Activated T-helper 17 cell treated with anti-CD3 and anti-CD28 coated beads, Interleukin-2, amount 50 U/mL, for 72 hours (primary cell): Measurements from ENCODE around the gene ITIH5. TPM values are rescaled to one million over a fixed set of nuclear protein-coding genes. Genes with fewer than 3 reads are reported as not detected.
"Not testable (repeated sequence)": the region's sequence is repeated elsewhere in the genome, so short reads cannot be mapped to it uniquely, and the experiment has no call there.

Experiments
- ATAC-seq: fragments of 150-1000 bp; cut with Tn5 transposase; replicated peaks from 2 replicates; pipeline ENCODE4 v1.10.0; 2021; ENCODE audit warnings: mild to moderate bottlenecking, moderate library complexity
- H3K27ac Mint-ChIP-seq: one replicate; pipeline ENCODE4 v1.8.0; 2022; ENCODE audit warnings: mixed read lengths
- H3K27me3 Mint-ChIP-seq: one replicate; pipeline ENCODE4 v1.8.0; 2022; ENCODE audit warnings: mixed read lengths
- H3K36me3 Mint-ChIP-seq: one replicate; pipeline ENCODE4 v1.8.0; 2022; ENCODE audit warnings: low read depth, mild to moderate bottlenecking, mixed read lengths
- H3K4me1 Mint-ChIP-seq: one replicate; pipeline ENCODE4 v1.8.0; 2022; ENCODE audit warnings: mixed read lengths
- H3K4me3 Mint-ChIP-seq: one replicate; pipeline ENCODE4 v1.8.0; 2022; ENCODE audit warnings: mild to moderate bottlenecking, mixed read lengths
- H3K9me3 Mint-ChIP-seq: one replicate; pipeline ENCODE4 v1.8.0; 2022; ENCODE audit warnings: mixed read lengths
- total RNA-seq, 2 donors: library from RNA; stranded (reverse); gene quantifications; one replicate each; pipeline ENCODE4 v1.2.3, GENCODE V29; 2022

The ITIH5 gene
- under 1 TPM in 1 of 2 donors, not detected in 1; 0.34 TPM for total RNA-seq

DNA sequence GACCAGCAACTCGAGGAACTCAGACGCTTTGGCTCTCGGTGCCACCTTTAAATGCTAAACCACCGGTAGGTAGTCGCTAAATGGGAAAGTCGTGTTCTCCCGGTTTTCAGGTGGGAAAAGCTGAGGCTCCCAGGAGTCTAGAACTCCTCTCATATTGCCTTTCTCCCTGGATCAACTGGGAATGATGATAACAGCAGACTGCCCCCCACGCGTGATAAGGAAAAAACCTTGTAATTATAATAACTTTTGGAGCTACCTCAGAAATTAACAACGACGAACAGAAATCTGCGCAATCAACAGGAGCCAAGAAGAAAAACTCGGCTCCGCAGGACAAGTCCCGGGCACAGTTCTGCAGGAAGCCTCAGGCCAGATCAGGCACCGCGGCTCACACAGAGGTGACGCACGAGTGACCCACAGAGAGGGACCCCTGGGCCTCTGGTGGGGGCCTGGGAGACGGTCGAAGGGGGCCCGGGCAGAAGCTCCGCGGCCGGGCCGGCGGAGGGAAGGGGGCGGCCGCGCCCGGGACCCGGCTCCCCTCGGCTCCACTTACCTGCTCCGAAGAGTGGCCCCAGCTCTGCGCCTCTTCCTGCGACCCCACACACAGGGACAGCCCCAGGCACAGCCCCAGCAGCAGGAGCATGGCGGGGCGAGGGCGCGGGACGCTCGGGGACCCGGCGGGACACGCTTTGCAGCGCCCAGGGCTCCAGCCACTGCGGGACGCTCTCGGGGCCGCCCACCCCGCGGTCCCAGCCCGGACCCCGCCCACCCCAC, at the start of gene ITIH5:
TSS of gene ITIH5 (minus strand) at position 714 of the 771 bp plus-strand sequence. CDS start at position 640, 74 bp downstream.
- Mint-ChIP-seq H3K27ac (no peak within 1 kb of the TSS), H3K4me1 (peaks cover 9% of the 10 kb centered on the region), H3K4me3 (peak within 1 kb of the TSS; percentile 68), H3K9me3 (no peaks in the 10 kb centered on the region), H3K36me3 (no peaks in the 10 kb centered on the region), H3K27me3 (peaks cover 45% of the 10 kb centered on the region)
- no peak for ATAC-seq

DNA sequence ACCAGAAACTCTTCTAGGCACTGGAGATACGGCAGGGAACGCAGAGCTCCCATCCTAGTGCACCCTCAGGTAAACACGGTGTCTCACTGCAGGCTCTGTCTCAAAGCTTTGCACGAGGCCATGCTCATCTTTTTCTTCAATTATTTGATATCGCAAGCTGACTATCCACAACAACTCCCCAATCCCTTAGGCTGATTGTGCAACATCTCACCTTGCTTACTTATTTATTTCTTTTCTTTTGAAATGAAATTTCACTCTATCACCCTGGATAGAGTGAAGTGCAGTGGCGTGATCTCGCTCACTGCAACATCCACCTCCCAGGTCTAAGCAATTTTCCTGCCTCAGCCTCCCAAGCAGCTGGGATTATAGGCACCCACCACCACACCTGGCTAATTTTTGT, 48.7 kb upstream of the ITIH5 start:
- peaks cover 18% of the 10 kb centered on the region for H3K27me3 Mint-ChIP-seq
- H3K9me3 Mint-ChIP-seq = no peaks in the 10 kb centered on the region
- H3K4me3 Mint-ChIP-seq = no peak overlapping the region
- ATAC-seq = no peak
- H3K4me1 Mint-ChIP-seq = no peaks in the 10 kb centered on the region
- H3K36me3 Mint-ChIP-seq = no peaks in the 10 kb centered on the region
- H3K27ac Mint-ChIP-seq = no peak overlapping the region

DNA sequence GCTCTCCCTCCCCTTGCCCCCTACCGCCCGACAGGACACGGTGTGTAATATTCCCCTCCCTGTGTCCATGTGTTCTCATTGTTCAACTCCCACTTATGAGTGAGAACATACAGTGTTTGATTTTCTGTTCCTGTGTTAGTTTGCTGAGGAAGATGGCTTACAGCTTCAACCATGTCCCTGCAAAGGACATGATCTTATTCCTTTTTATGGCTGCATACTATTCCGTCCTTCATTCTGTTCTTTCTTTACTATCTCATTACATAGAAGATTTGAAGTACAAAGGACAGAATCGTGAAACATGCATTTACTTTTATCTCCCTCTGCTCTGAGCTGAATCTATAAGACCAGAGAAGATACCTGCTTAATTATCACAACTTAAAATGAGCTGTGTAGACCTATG, 44.3 kb upstream of the ITIH5 start:
- ATAC-seq, H3K4me1 Mint-ChIP-seq, H3K27ac Mint-ChIP-seq, H3K9me3 Mint-ChIP-seq, H3K36me3 Mint-ChIP-seq, H3K4me3 Mint-ChIP-seq: not testable (repeated sequence)
- H3K27me3 Mint-ChIP-seq = peaks cover 18% of the 10 kb centered on the region

DNA sequence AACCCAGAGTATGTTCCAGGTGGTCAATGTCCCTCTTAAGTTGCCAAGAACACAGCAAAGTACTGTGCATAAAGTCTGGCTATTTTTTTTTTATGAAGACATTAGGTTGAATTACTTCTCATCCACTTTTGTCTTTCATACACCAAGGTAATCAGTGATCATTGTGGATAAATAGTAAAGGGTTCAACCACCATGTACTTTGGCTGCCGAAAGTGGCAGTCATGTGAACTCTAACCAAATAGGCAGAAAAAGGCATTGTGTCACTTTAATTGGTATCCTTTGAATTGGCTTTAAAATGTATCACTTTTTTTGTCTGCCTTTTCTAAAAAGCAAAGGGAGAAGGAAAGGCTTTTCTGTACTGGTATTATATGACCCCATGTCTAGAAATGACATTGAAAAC, 43.7 kb upstream of the ITIH5 start:
- Mint-ChIP-seq H3K27ac (no peak overlapping the region), H3K9me3 (no peaks in the 10 kb centered on the region), H3K4me3 (no peak overlapping the region), H3K36me3 (no peaks in the 10 kb centered on the region), H3K27me3 (peaks cover 21% of the 10 kb centered on the region), H3K4me1 (no peaks in the 10 kb centered on the region)
- ATAC-seq = no peak

DNA sequence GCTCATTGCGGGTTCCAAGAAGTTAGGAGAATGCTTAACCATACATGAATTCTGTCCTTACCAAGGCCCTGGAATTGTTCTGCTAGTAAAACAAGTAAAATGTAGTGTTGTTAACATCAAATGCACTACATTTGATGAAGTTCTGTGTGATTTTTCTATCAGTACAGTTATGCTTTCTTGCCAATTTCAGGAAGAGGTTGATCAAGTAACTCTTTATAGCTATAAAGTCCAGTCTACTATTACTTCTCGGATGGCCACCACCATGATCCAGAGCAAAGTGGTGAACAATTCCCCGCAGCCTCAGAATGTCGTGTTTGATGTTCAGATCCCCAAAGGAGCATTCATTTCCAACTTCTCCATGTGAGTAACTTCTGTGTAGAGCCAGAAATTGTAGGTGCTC, 42.1 kb upstream of the ITIH5 start:
- Mint-ChIP-seq H3K36me3 (no peaks in the 10 kb centered on the region), H3K27me3 (peaks cover 24% of the 10 kb centered on the region), H3K4me3 (no peak overlapping the region), H3K4me1 (no peaks in the 10 kb centered on the region), H3K27ac (no peak overlapping the region), H3K9me3 (no peaks in the 10 kb centered on the region)
- no peak for ATAC-seq

DNA sequence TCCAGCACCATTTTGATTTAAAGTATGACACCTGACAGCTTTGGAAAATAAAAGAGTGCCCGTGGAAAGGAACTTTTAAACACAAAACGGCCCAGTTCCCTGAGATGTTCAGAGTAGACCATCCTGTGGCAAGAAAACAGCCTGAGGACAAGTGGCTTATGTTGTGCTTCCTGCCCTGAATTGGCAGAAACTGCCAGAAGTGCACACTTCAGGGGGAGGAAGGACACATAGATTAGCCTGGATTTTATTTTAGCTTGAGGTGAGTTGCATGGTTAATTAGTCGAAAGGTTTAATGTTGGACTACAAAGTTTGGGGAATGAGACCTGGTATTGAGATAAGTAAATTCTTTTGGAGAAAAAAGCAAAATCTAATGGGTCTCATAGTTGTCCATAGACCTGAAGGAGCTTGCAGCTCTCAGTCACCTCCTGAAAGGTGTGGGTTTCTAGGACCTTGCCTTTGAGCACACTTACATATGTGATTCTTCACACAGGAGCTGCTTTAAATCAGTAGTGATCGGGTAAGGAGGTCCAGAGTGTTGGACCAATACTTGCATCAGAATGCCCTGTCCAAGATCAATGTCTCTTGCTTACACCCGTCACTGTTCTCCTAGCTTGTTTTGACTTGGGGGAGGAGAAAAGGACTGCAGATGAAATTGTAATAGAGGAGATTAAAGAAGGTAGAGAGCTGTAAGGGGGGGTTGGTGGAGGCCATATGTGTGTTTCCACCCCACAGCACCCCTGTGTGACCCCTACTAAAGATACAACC, 41.3 kb upstream of the ITIH5 start:
- H3K36me3 Mint-ChIP-seq = no peaks in the 10 kb centered on the region
- no peak for ATAC-seq
- peaks cover 30% of the 10 kb centered on the region for H3K27me3 Mint-ChIP-seq
- H3K9me3 Mint-ChIP-seq = no peaks in the 10 kb centered on the region
- H3K4me3 Mint-ChIP-seq = no peak overlapping the region
- no peak overlapping the region for H3K27ac Mint-ChIP-seq
- H3K4me1 Mint-ChIP-seq = no peaks in the 10 kb centered on the region

DNA sequence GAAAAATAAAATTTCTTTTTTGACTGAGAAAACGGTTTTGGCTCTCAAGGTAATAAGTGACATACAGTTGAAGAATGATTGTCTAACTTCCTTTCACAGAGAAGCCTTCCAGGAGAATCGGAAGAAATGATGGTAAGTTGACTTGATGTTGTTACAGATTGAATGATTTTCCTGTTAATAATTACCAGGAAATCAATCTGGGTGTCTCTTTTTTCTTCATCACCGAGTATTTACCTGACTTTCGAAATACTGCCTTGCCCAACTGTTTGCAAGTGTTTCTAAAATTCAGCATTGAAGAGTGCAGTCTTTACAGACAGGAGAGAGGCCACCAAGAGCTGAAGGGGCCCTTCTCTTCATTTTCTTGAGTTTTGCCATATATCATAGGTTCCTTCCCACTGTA, 40.3 kb upstream of the ITIH5 start:
- Mint-ChIP-seq H3K4me3 (no peak overlapping the region), H3K9me3 (no peaks in the 10 kb centered on the region), H3K36me3 (no peaks in the 10 kb centered on the region), H3K27me3 (peaks cover 39% of the 10 kb centered on the region), H3K4me1 (no peaks in the 10 kb centered on the region), H3K27ac (no peak overlapping the region)
- ATAC-seq = no peak

DNA sequence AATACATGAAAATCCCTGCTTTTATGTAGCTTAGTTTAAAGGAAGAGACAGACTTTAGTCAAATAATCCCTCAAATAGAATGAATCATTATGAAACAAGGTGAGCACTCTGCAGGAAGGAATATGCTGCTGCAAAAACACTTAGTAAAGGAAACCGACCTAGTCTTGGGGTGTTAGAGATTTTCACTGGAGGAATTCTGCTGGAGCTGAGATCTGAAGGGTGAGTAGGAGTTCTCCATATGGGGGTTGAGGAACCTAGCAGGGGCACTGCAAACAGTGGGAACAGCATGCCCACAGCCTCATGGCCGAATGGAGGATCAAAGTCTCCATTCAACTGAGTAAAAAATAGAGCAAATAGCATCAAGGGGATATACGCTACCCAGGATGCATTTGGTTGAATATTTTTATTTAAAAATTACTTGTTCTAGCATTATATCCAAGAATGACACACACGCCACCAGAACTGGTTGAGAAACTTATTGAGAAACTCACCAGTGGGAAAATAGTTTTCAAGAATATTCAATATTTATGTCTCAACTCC, 39.8 kb upstream of the ITIH5 start:
- H3K36me3 Mint-ChIP-seq = no peaks in the 10 kb centered on the region
- H3K9me3 Mint-ChIP-seq = no peaks in the 10 kb centered on the region

DNA sequence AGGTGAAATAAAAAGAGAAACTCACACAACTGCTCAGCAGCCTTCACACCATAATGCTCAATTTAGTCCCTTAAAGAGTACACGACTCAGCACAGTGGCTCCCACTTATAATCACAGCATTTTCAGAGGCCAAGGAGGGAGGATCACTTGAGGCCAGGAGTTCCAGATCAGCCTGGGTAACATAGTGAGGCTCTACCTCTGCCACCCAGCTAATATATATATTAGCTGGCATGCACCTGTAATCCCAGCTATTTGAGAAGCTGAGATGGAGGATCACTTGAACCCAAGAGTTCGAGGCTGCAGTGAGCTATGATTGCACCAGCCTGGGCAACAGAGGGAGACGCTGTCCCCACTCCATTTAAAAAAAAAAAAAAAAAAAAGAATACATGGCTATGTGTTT, 38.6 kb upstream of the ITIH5 start:
- no peak for ATAC-seq
- H3K27ac Mint-ChIP-seq = no peak overlapping the region
- peaks cover 38% of the 10 kb centered on the region for H3K27me3 Mint-ChIP-seq
- no peak overlapping the region for H3K4me3 Mint-ChIP-seq
- H3K36me3 Mint-ChIP-seq = no peaks in the 10 kb centered on the region
- no peaks in the 10 kb centered on the region for H3K4me1 Mint-ChIP-seq
- H3K9me3 Mint-ChIP-seq = no peaks in the 10 kb centered on the region

More for the DNA sequence above, 39.8 kb upstream of the ITIH5 start:
- no peaks in the 10 kb centered on the region for H3K4me1 Mint-ChIP-seq
- ATAC-seq = no peak
- no peak overlapping the region for H3K4me3 Mint-ChIP-seq
- H3K27ac Mint-ChIP-seq = no peak overlapping the region
- peaks cover 36% of the 10 kb centered on the region for H3K27me3 Mint-ChIP-seq

DNA sequence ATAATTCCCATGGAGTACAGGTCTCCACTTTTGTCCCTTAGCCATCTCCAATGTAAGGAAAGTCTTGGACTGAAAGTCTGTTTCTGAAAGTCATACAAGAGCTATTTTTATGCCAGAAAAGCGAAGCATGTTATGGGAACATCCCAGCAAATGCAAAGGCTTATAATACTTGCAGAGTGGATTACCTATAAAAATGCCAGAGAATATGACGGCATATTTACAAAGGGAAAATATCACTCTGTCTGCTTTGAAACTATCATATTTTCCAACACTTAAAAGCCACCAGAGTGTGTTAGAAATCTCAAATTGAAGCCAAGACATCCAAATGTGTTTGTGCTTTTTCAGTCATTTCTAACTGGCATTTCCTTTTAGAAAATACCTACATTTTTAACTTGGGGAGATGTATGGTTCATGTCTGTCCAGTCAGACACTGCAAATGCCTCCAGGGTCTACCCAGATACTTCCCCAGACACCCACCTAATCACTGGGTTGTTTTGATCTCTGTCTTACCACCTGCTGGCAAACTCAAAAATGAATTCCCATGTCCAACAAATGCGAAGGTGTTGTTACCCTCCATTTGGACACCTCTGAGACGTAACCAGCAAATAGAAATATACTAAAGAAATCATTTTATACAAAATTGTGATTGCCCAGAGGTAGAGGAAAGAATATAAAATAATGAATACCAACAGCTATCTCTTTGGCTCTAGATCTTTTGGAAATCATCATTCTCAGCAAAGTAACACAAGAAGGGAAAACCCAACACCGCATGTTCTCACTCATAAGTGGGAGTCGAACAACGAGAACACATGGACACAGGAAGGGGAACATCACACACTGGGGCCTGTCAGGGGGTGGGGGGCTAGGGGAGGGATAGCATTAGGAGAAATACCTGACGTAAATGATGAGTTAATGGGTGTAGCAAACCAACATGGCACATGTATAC, 37.6 kb upstream of the ITIH5 start:
- no peak for ATAC-seq
- Mint-ChIP-seq H3K36me3 (no peaks in the 10 kb centered on the region), H3K4me3 (no peak overlapping the region), H3K27ac (no peak overlapping the region), H3K9me3 (no peaks in the 10 kb centered on the region), H3K4me1 (no peaks in the 10 kb centered on the region), H3K27me3 (peaks cover 41% of the 10 kb centered on the region)

DNA sequence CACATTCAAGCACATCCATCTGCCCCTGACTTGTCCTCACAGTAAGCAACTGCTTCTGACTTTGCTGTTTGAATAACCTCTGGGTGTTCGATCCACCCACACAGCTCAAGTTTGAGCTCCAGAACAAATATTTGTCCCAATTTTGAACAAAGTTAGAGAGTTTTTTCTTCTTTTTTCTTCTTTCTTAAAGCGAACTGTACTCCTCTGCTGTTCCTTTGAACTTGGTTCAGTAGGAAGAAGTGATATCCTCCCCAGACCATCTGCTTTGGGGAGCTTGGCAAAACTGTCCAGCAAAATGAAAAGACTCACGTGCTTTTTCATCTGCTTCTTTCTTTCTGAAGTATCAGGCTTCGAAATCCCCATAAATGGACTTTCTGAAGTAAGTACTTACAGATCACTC, 36.4 kb upstream of the ITIH5 start, which contains the start of gene ITIH2:
TSS of gene ITIH2 (plus strand) at position 177 of the 400 bp plus-strand sequence. CDS start at position 296, 119 bp downstream.
- Mint-ChIP-seq H3K27ac (no peak within 1 kb of the TSS), H3K36me3 (no peaks in the 10 kb centered on the region), H3K4me1 (no peaks in the 10 kb centered on the region), H3K27me3 (peaks cover 41% of the 10 kb centered on the region), H3K9me3 (no peaks in the 10 kb centered on the region), H3K4me3 (no peak within 1 kb of the TSS)
- ATAC-seq = no peak

DNA sequence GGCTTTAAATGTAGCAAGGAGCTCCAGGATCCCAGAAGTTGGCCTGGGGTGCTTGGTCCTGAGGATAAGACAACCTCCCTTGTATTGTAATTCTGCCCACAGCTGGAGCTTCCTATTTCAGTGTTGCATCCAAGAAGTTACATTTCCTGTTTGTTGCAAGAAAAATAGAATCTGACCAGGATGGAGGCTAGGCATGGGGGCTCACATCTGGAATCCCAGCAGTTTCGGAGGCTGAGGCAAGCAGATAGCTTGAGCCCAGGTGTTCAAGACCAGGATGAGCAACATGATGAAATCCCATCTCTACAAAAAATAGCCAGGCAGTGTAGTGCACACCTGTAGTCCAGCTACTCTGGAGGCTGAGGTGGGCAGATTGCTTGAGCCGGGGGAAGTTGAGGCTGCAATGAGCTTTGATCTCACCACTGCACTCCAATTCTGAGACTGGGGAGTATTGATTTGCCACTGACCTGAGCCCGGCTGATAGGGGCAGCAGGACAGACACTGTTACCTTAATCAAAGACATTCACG, 35.6 kb upstream of the ITIH5 start:
- Mint-ChIP-seq H3K9me3 (no peaks in the 10 kb centered on the region), H3K27ac (no peak overlapping the region), H3K4me1 (no peaks in the 10 kb centered on the region), H3K27me3 (peaks cover 44% of the 10 kb centered on the region), H3K36me3 (no peaks in the 10 kb centered on the region), H3K4me3 (no peak overlapping the region)
- no peak for ATAC-seq

DNA sequence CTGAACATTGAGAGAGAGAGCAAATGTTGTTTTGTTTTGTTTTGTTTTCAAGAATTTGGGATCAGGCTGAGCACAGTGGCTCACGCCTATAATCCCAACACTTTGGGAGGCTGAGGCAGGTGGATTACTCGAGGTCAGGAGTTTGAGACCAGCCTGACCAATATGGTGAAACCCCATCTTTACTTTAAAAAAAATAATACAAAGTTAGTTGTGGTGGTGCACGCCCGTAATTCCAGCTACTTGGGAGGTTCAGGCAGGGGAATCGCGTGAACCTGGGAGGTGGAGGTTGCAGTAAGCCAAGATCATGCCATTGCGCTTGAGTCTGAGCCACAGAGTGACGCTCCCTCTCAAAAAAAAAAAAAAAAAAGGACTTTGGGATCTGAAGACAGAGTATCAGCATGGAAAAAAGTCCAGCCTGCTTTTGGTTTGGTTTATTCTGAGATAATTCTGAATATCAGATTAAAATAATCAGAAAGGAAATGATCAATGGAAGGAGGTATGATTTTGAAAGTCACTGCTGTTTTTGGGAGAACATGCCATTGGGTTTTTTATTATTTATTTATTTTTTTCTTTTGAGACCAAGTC, 34.5 kb upstream of the ITIH5 start:
- Mint-ChIP-seq H3K4me1 (no peaks in the 10 kb centered on the region), H3K36me3 (no peaks in the 10 kb centered on the region), H3K9me3 (no peaks in the 10 kb centered on the region), H3K27ac (no peak overlapping the region), H3K27me3 (peaks cover 39% of the 10 kb centered on the region), H3K4me3 (no peak overlapping the region)
- ATAC-seq = no peak
